ENCODE measurements around the gene TMED3.

The TMED3 gene

DNA sequence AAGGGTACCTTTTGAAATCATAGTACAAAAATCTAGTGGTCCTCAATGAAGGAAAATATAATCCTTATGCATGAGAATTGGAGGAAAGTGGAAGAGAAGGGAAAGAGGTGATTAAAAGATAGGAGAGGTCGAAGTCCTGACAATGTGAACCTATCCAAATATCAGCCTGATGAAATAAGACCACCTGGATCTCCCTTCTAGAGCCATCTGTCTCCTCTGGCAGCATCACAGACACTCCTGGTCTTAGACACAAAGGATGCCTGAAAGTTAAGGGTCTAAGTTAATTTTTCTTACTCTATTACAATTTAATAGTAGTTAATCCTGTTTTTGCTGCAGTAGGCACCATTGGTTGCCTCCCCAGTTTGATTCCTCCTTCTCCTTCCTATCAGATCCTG, 11.1 kb upstream of the TMED3 start:
- H3K27ac ChIP-seq = no peak overlapping the region
- CTCF ChIA-PET = interaction anchor here (0.7 kb wide), 1 partner anchor 770 kb away, joined by 3 read pairs; no protein-coding TSS in a partner anchor
- TF ChIP-seq, protein P1, sequence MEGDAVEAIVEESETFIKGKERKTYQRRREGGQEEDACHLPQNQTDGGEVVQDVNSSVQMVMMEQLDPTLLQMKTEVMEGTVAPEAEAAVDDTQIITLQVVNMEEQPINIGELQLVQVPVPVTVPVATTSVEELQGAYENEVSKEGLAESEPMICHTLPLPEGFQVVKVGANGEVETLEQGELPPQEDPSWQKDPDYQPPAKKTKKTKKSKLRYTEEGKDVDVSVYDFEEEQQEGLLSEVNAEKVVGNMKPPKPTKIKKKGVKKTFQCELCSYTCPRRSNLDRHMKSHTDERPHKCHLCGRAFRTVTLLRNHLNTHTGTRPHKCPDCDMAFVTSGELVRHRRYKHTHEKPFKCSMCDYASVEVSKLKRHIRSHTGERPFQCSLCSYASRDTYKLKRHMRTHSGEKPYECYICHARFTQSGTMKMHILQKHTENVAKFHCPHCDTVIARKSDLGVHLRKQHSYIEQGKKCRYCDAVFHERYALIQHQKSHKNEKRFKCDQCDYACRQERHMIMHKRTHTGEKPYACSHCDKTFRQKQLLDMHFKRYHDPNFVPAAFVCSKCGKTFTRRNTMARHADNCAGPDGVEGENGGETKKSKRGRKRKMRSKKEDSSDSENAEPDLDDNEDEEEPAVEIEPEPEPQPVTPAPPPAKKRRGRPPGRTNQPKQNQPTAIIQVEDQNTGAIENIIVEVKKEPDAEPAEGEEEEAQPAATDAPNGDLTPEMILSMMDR (conservative IDR thresholded peaks at IDR 0.05; ENCODE audit: low read depth) = no peak
- POLR2A ChIA-PET (ENCODE audit: low non-redundant PET) = no interaction called here
- DNase-seq (ENCODE audit: low spot score) = no peak

DNA sequence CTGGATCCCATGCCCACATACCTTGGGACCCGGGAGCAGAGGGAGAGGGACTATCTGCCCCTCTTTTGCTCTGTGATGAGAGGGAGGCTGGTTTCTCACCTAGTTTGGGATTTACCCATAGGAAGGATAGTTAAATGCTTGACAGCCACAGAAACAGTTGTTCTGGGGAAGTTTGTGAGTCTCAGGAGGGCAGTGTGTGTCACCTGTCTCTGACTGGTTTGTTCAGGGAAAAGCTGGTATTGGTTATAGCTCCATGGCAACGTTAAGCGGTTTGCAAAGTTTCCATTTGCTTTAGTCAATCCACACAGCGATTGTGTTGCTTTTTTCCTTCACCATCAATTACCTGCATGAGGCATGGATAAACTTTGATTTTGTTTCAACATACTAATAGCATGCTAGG, 3.7 kb upstream of the TMED3 start:
- DNase-seq (ENCODE audit: low spot score) = no peak
- TF ChIP-seq, protein P1 (conservative IDR thresholded peaks at IDR 0.05; ENCODE audit: low read depth) = no peak
- H3K27ac ChIP-seq = no peak overlapping the region
- ChIA-PET POLR2A (ENCODE audit: low non-redundant PET) (no interaction called here), CTCF (no interaction called here)

DNA sequence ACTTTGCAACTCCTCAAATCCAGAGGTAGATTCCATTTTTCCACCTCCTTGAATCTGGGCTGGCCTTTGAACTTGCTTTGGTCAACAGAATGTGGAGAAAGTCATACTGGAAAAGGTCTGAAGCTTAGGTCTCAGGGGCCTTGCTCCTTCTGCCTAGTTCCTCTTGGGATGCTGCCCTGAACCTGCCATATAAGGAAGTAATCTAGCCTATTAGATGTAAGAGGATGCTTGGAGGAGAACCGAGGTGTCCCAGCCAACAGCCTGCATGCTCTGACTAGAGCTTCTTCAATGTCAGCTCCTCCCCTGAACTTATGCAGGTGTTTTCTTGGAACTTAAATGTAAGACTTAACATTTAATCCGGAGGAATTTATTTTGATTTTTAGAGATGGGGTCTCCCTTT, 2.0 kb upstream of the TMED3 start:
- no peak overlapping the region for H3K27ac ChIP-seq
- no peak for DNase-seq (ENCODE audit: low spot score)
- ChIA-PET POLR2A (ENCODE audit: low non-redundant PET) (no interaction called here), CTCF (no interaction called here)
- TF ChIP-seq, protein P1 (conservative IDR thresholded peaks at IDR 0.05; ENCODE audit: low read depth) = no peak

DNA sequence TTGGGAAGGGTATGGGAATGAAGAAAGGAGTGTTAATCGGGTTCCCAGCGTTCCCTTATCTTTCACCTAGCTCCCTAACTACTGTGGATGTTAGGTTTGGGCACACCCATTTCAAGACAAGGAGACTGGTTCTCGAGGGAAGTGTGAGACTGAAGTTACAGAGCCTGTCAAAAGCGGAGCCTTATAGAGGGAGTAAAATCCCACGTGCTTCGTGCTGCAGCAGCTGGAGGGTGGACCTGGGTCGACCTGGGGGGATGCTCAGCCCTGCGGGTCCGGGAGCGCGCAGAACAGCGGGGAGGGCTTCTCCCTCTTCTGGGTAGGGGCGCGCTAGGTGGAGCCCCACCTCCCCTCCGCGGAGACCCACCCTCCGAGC, 314 bp upstream of the TMED3 start:
- DNase-seq (ENCODE audit: low spot score) = no peak
- ChIA-PET CTCF (interaction anchor here (0.6 kb wide), 1 partner anchor 543 kb away, joined by 3 read pairs; no protein-coding TSS in a partner anchor), POLR2A (ENCODE audit: low non-redundant PET) (no interaction called here)
- TF ChIP-seq, protein P1 (conservative IDR thresholded peaks at IDR 0.05; ENCODE audit: low read depth) = no peak
- H3K27ac ChIP-seq = no peak overlapping the region

DNA sequence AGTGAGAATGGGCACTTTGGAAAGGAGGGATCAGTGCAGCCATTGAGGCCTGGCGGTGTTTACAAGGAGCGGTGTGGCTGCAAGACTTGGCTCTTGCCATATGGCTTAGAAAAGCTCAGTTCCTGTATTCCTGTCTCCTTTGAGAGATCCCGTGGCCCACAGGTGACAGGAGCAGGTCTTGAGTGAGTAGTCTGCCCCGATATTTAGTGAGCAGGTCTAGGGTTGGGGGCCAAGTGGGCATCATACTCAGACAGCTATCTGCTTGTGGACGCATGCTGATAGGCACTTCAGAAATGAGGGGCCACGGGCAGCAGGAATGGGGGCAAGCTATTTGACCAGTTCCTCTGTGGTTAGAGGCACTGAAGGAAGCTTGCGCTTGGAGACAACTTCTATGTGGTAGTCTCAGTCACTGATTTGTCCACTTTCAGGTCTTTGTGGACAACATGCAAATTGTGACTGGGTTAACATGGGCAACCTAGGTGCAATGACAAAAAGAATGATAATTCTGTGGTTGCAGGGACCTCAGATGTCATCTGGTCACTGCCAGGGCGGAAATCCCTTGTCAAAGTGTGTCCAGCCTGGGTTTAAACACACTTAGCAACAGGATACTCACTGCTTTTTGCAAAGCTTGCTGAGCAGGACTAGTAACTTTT, 1.1 kb downstream of the TMED3 start:
- DNase-seq (ENCODE audit: low spot score) = no peak
- ChIA-PET POLR2A (ENCODE audit: low non-redundant PET) (no interaction called here), CTCF (interaction anchor here (1.3 kb wide), 1 partner anchor 284 kb away, joined by 4 read pairs; no protein-coding TSS in a partner anchor)
- TF ChIP-seq, protein P1 (conservative IDR thresholded peaks at IDR 0.05; ENCODE audit: low read depth) = no peak
- peak overlapping the region; percentile 66 for H3K27ac ChIP-seq

DNA sequence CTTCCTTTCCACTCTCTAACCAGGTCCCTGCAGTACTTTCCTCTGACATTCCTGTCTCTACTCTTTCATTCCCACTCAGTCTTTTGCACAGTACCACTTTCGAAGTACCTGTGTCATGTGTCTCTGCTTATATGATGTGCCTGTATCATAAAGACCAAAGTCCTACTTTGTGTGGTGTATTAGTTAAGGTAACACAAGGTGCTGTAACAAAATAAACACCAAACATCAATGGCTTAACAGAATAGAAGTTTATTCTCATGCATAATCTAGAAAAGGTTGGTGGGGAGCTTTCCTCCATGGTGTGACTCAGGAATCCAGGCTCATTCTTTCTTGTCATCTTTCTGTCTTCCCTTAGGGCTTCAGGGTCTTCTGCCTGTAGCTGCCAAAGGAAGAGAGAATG, 3.3 kb downstream of the TMED3 start:
- TF ChIP-seq, protein P1 (conservative IDR thresholded peaks at IDR 0.05; ENCODE audit: low read depth) = no peak
- CTCF ChIA-PET = no interaction called here
- H3K27ac ChIP-seq = no peak overlapping the region
- POLR2A ChIA-PET (ENCODE audit: low non-redundant PET) = no interaction called here
- no peak for DNase-seq (ENCODE audit: low spot score)
